Smooth muscle cell (in vitro differentiated cells): ENCODE results near the gene UBE4A. TPM values are rescaled to one million over a fixed set of nuclear protein-coding genes. Genes with fewer than 3 reads are reported as not detected.

ENCODE experiments used
- DNase-seq: peaks from one replicate; lab custom pipeline; 2025; ENCODE audit not compliant: unreplicated experiment; lab: John Stamatoyannopoulos, UW
- H2AFZ ChIP-seq: fragments of 200-600 bp; sonication (generic); 2 replicates; pipeline ENCODE4 v1.6.0; 2016; ENCODE audit warnings: antibody characterized with exemption, low read depth, mild to moderate bottlenecking
- H3F3A ChIP-seq: fragments of 200-600 bp; sonication (generic); 2 replicates; pipeline ENCODE4 v1.6.0; 2017; ENCODE audit warnings: antibody characterized with exemption, low read depth
- H3K27ac ChIP-seq: fragments of 200-600 bp; sonication (generic); 2 replicates; pipeline ENCODE4 v1.5.1; 2016; ENCODE audit warnings: low read depth, mild to moderate bottlenecking
- H3K27me3 ChIP-seq: fragments of 200-600 bp; sonication (generic); 2 replicates; pipeline ENCODE4 v1.6.1; 2016; ENCODE audit warnings: low read depth, mild to moderate bottlenecking
- H3K36me3 ChIP-seq: fragments of 200-600 bp; sonication (generic); 2 replicates; pipeline ENCODE4 v1.5.1; 2016; ENCODE audit warnings: low read depth
- H3K4me1 ChIP-seq: fragments of 200-600 bp; sonication (generic); 2 replicates; pipeline ENCODE4 v1.5.1; 2016; ENCODE audit warnings: low read depth
- H3K4me2 ChIP-seq: fragments of 200-600 bp; sonication (generic); 2 replicates; pipeline ENCODE4 v1.6.0; 2016; ENCODE audit warnings: mild to moderate bottlenecking
- H3K4me3 ChIP-seq: fragments of 200-600 bp; sonication (generic); 2 replicates; pipeline ENCODE4 v1.5.1; 2016; ENCODE audit warnings: mild to moderate bottlenecking
- H3K79me2 ChIP-seq: fragments of 200-600 bp; sonication (generic); 2 replicates; pipeline ENCODE4 v1.6.0; 2016; ENCODE audit warnings: low read depth, mild to moderate bottlenecking
- H3K9ac ChIP-seq: fragments of 200-600 bp; sonication (generic); 2 replicates; pipeline ENCODE4 v1.6.0; 2016; ENCODE audit warnings: low read depth
- H3K9me3 ChIP-seq: fragments of 200-600 bp; sonication (generic); replicated peaks from 2 replicates; pipeline ENCODE4 v1.5.1; 2016; ENCODE audit warnings: low read depth
- H4K20me1 ChIP-seq: fragments of 200-600 bp; sonication (generic); 2 replicates; pipeline ENCODE4 v1.6.0; 2016; ENCODE audit warnings: low read depth
- WGBS: methylation state at CpG from one replicate; pipeline ENCODE4 v1.1.7; 2016; ENCODE audit warnings: low lambda C conversion rate; 5-methylcytosine and 5-hydroxymethylcytosine counted together
- polyA plus RNA-seq: library from polyadenylated mRNA; unstranded; fragments of >200 nt; fragmentation: Nextera tagmentation; extraction: Ambion mirVana; gene quantifications from 2 replicates; pipeline ENCODE4 v1.2.1, GENCODE V29; 2016
- total RNA-seq: library from RNA; depleted of rRNA; stranded (reverse); fragments of >200 nt; gene quantifications from 2 replicates; pipeline ENCODE4 v1.2.3, GENCODE V29; 2014
- TF ChIP-seq, protein P1 (sequence below): fragments of 200-600 bp; sonication (generic); IDR thresholded peaks from 2 replicates; pipeline ENCODE4 v1.5.1; 2017; ENCODE audit warnings: borderline replicate concordance, mild to moderate bottlenecking, antibody characterized with exemption; ENCODE audit not compliant: insufficient read depth, poor library complexity, severe bottlenecking

The UBE4A gene
- total and polyA plus RNA-seq, 2 experiments from 2014 or later = 17.3 to 52.4 TPM

DNA sequence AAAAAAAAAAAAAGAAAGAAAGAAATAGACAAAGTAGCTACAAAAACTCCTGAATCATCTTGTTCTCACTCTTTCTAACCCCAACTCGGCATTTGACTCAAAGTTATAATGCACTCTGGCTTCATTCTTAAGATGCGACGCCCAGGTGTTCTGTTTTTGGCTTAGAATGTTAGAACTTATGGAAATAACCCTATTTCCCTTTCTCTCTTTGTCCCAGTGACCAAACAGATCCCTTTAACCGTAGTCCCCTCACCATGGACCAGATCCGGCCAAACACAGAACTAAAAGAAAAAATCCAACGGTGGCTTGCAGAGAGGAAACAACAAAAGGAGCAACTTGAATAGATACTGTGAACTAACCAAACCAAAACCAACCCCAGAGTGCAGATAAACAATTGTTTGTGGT is 36.7 kb downstream of the UBE4A start:
- Histone ChIP-seq H3K36me3 (peaks cover 20% of the 10 kb centered on the region), H4K20me1 (no peaks in the 10 kb centered on the region)
- no peak for DNase-seq

DNA sequence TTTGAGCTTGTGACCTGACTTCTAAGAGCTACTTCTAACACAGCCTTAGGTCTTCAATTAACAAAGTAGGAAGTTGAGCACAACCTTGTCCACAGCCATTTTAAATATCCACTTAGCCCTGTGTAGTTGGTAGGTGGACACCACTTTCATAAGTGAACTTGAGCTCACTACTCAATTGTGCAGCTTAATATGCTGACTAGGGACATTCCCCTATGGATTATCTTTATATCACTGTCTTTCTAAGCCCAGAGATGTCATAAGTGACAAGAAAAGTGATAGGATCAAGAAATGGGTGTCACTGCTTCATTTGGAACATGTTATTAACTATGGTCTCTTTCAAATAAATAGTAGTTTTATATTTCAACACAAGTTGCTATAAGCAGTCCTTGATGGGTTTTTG is 38.0 kb downstream of the UBE4A start:
- Histone ChIP-seq H3K9ac (no peak overlapping the region), H4K20me1 (peaks cover 1% of the 10 kb centered on the region), H3K4me3 (no peak overlapping the region)

More for the DNA sequence above, 36.7 kb downstream of the UBE4A start:
- WGBS = 97% methylated on average over 6 of the region's 6 CpGs
- Histone ChIP-seq H3K27ac (no peak overlapping the region), H3K79me2 (no peaks in the 10 kb centered on the region), H3K27me3 (no peaks in the 10 kb centered on the region), H3K4me3 (no peak overlapping the region), H3K9me3 (no peaks in the 10 kb centered on the region), H3K4me2 (no peak overlapping the region), H3K9ac (no peak overlapping the region), H2AFZ (no peak overlapping the region), H3F3A (peaks cover 8% of the 10 kb centered on the region), H3K4me1 (no peaks in the 10 kb centered on the region)
- TF ChIP-seq, protein P1, sequence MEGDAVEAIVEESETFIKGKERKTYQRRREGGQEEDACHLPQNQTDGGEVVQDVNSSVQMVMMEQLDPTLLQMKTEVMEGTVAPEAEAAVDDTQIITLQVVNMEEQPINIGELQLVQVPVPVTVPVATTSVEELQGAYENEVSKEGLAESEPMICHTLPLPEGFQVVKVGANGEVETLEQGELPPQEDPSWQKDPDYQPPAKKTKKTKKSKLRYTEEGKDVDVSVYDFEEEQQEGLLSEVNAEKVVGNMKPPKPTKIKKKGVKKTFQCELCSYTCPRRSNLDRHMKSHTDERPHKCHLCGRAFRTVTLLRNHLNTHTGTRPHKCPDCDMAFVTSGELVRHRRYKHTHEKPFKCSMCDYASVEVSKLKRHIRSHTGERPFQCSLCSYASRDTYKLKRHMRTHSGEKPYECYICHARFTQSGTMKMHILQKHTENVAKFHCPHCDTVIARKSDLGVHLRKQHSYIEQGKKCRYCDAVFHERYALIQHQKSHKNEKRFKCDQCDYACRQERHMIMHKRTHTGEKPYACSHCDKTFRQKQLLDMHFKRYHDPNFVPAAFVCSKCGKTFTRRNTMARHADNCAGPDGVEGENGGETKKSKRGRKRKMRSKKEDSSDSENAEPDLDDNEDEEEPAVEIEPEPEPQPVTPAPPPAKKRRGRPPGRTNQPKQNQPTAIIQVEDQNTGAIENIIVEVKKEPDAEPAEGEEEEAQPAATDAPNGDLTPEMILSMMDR = no peak

DNA sequence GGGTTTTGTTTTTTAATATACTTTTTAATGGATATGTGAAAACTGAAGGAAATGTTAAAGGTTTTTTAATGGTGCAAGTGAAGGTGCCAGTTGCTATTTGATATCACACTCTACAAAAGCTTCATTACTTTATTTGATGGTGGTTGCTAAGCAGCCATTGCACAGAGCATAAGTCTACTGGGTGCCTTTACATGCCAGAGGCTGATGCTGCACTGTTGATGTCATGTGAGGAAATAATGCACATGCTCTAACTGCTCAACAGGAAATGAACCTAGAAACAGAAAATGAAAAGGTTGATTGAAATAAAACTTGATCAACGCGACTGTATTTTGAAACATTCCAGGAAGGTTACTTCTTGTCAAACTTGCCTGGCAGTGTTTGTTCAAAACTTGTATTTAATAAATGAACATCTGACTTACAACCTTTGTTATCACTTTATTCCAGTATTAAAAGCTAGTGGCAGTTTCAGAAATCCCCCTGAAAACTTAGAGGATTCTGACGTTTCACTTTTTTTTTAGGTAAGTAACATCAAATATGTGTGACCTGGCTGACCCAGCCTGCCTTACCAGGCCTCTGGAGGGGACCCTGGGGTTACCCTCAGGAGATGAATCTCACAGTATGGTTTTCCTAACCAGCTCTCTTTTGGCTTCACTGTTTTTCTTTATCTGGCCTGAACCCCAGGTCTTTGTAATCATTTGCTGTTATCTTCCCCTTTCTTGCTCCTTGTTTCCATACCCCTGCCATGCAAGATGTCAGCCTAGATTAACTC is 39.6 kb downstream of the UBE4A start:
- H3K9me3 ChIP-seq = no peaks in the 10 kb centered on the region
- no peak for DNase-seq

More for the DNA sequence above, 38.0 kb downstream of the UBE4A start:
- H3F3A ChIP-seq = peaks cover 8% of the 10 kb centered on the region
- no peak overlapping the region for H3K27ac ChIP-seq
- no peaks in the 10 kb centered on the region for H3K27me3 ChIP-seq
- DNase-seq = no peak
- peaks cover 2% of the 10 kb centered on the region for H3K4me1 ChIP-seq
- TF ChIP-seq, protein P1 = no peak
- H3K4me2 ChIP-seq = no peak overlapping the region
- peaks cover 11% of the 10 kb centered on the region for H3K36me3 ChIP-seq
- no peak overlapping the region for H2AFZ ChIP-seq
- H3K9me3 ChIP-seq = no peaks in the 10 kb centered on the region
- H3K79me2 ChIP-seq = peaks cover 9% of the 10 kb centered on the region

More for the DNA sequence above, 39.6 kb downstream of the UBE4A start:
- Histone ChIP-seq H3K27me3 (no peaks in the 10 kb centered on the region), H4K20me1 (peaks cover 17% of the 10 kb centered on the region), H2AFZ (no peak overlapping the region), H3K9ac (no peak overlapping the region), H3K4me1 (peaks cover 9% of the 10 kb centered on the region), H3K27ac (peak overlapping the region; percentile 66), H3K79me2 (peaks cover 24% of the 10 kb centered on the region), H3K4me2 (no peak overlapping the region), H3F3A (peaks cover 8% of the 10 kb centered on the region), H3K4me3 (no peak overlapping the region), H3K36me3 (peaks cover 5% of the 10 kb centered on the region)
- TF ChIP-seq, protein P1 = no peak
- WGBS = 93% methylated on average over 3 of the region's 3 CpGs
